GM19240 (cell line): Measurements from ENCODE around the gene TTN.

Experiments used
- DNase-seq: peaks from one replicate; pipeline ENCODE4 v3.0.0; 2011; ENCODE audit warnings: low spot score; ENCODE audit not compliant: insufficient read length

The TTN gene

DNA sequence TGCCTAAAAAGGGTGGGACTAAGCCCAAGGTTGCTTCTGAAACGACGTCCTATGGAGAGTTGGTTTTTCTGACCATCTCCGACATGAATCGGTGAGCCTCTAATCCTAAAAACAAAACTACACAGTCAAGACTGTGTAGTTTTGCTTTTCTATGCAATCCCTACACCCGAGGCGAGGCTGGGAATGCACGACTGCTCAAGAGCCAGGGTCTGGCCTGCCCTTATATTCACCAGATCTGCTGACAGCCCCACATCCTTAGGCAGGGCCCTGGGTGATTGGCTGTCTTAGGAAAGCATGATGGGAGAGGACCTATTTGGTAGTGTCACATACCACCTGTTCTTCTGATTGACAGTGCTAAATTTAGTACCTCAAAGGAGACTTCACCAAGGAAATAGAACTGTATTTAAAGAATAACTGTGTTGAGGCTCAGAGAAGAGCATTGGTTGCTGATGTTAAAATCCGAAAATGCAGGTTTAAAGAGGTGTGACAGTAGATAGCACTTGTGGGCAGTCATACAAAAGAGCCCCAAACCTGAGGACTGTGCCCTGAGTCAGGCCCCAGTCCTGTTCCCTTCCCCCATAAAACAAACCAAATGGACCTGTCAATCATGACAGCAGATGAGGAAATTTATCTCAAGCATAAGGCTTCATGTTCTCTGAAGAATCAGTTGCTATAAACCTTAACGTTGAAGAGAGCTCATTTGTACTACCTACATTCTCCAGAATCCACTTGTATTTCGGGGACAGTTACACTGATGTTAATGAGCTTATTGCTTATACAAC is at the start of gene TTN:
TTN (minus strand) TSS at position 197 of the 782 bp plus-strand sequence. CDS start 2,781 bp downstream, outside the sequence.
- DNase-seq, result no peak

DNA sequence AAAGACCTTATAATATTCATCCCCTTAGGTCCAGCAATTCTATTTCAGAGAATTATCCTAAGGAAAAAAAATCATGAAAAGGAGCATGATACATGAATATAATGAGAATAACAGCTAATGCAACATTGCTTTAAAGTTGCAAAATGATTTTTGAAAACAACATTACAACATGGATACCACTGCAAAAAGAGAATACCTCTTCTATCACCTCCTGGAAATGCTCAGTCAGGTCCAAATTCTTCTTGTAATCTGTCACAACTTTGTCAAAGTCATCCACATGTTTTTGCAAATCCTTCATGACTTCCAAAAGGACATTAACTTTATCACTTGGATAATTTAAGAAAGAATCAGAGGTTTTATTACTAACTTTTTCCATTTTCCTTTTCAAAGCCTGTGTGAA is 47.9 kb upstream of the TTN start:
- no peak for DNase-seq

DNA sequence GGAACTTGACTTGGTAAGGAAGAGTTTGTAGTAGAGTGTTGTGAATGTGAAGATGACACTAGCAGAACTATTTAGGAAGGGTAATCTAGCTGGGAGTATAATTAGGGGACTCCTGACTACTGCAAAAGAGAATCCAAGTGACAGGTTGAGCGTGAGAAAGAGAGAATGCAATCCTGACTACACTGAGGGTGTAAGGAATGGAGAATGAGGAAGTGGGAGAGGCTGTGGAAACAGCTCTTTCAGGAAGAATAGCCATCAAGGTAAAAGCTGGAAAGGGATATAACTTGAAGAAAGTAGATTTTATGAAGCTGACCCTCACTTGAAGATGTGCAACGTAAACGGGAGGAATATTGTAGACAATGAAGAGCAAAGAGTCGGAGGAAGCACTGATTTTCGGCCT is 41.1 kb upstream of the TTN start:
- DNase-seq, result no peak

DNA sequence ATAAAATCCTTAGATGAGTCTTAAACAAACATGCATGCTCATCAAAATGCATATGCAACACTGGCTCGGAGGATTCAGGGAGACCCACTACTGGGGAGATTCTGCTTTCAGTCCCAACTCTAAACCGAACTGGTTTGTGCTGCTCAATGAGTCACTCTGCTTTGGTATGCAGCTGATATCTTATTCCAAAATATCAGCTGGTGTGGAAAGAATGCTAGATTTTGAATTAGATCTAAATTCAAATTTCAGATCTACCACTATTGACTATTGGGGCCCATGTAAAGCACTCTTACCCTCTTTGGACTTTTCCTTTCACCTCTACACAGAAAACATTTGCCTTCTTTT is 39.2 kb upstream of the TTN start:
- no peak for DNase-seq

DNA sequence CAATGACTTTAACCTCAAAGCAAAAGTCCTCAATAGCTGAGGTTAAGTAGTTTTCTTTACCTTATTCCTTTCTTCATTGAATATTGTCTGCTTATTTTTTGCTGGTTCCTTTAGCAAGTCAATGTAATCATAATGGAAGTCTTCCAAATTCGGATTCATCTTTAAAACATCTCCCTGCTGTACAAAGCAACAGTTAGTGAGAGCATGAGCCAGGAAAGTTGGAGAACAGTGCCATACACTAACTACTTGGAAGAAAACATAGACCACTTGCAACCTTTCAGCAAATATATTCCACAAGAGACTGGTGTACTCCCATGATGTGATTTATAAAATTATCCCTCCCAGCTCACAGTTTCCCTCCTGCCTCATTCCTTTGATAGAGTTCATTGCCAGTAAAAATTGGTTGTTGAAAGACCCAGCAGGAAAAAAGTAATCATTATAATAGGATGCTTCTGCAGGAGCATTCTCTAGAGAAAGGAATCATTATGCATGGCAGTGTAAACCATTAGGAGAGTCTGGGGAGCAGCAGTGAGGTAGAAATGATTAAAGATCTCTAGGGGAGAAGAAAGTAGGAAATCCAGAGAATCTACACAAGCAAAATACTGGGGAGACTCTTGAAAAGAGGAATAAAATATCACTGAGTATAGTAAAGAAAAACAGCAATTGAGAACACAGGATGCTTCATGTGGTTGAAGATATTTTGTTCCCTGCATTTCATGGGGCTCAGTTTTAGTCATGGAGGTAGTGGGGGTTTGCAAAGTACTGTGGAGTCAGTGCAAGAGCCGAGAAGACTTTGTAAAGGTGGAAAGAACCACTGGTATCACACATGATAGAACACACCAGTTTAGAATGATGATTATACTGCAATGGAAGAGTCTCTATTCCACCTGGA is 38.6 kb upstream of the TTN start:
- no peak for DNase-seq

DNA sequence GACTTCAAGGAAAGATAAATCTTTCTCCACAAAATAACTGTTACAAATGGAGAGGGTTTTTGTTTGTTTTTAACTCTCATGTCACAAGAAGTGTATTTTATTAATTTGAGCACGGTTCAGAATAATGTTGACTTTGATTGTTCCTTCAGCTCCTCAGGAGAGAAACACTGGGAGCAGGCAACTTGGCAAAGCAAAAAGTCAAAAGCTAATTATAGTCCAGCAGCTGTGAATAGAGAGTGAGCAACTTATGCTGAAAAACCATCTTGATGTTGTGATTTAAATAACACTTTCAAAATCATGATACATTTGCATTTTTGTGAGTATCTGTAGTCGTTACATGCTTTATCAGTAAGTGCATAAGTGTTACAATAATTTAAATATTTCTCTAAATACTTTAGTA is 37.5 kb upstream of the TTN start:
- no peak for DNase-seq

DNA sequence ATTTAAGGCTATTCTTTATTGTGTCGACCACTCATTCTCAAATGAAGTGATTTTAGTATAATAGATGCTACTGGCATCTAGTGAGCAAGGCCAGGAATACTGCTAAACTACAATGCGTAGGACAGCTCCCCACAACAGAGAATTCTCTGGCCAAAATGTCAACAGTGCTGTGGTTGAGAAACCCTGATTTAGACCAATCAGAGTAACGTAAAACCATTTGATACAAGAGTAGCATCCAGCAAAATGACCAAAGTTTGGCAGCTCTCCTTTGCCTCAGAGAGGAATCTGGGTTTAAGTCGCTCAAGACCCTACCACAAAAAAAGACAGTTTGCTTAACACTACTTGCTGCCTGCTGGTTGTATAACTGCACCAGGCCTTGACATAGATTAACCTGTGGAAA is 37.0 kb upstream of the TTN start:
- DNase-seq, result no peak

DNA sequence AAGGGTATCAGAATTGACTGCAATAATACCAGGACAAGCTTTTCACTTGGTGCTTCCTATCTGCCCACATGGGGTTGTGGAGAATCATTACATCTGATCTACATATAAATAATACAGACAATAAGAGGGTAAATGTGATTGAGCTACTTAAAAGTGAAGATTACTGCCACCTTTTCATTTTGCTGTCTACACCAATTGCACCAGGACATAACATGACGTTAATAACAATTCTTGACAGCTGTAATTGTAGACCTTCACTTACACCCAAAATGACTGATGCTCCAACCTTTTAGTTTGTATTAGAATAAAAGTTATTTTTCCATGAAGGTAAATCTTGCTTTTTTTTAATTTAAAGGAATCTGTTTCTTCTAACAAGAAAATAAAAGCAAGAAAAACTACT is 36.5 kb upstream of the TTN start:
- DNase-seq, result no peak

DNA sequence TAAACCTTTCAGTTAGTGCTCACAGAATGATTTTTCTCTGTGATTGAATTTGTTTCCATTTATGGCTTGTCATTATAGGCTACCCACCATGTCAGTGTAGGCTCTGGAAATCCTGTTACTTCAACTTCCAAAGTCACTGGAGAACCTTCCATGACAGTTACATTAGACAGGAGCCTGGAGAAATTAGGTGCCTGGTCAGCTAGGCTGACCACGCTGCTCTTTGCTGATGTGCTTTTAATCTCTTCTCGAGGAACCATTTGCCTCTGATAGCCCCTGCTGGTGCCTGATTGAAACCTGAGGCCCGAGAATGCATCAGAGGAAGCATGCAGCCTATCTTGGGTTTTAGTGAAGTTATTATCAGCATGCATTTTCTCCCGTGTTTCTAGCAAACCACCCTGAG is 29.6 kb upstream of the TTN start:
- no peak for DNase-seq

DNA sequence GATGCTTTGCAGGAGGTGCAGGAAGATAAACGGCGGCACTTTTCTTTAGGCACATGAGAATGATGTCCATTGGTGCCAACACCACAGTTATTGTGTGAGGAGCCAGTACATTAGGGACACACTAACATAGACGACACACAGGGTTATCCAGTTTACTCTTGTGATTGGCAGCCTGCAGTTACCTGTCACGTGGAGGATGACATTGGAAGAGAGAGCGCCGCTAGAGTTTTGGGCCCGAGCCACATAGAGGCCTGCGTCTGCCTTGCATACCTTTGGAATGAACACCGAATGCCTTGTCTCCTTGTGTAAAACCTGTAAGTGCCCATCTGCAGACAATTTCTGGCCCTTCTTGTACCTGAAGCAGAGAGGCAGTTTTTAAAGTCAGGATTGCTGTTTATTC is 26.9 kb upstream of the TTN start:
- no peak for DNase-seq

DNA sequence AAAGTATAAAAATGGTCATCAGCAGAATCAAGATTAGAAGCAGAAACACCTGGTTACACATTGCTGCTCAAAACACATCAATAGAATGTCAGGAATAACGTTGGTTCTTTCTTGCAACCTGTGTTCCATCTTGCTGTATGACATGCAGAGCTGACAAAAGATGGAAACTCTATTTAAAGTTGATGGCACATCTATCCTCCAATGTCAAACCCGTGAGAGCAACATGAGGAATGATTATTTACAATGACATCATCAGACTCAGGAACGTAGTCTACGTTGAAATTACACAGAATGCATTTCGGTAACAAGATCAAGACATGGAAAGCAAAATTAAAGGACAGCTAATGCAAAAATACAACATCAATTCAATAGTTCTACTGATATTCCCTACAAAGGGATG is 26.2 kb upstream of the TTN start:
- no peak for DNase-seq

DNA sequence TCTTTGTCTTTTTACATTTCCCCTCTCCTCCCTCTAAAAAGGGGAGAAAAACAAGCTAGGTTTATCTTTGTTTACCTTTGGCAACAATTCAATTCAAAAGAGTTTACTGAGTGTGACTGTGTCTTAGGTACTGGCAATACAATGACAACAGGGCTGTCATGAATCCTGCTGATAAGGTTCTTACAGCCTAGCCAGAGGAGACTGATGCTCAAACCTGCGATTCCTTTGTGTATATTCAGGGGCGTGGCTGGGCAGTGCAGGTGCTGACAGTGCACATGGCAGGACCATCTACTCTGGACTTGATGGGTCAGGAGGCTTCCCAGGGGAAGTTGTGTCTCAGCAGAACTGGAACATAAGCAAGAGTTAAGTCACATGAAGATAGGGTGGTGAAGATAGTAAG is 23.2 kb upstream of the TTN start:
- DNase-seq, result no peak

DNA sequence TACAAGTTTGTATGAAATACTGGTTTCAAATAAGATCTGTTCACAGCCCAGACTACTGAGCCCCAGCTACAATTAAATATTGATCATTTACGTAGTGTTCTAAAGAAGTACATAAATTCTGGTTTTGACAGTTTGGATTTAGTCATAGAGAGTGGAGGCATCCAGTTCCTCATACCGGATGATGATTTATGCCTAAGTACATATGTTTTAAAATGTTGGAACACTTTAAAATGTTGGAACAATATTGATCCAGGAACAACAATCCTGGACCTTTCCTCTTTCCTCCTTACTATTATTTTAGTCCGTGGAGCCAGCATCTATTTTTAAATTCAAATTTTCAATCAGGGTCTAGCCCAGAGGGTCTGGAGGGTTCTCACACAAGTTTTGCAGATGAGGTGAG is 22.8 kb upstream of the TTN start:
- DNase-seq, result no peak

DNA sequence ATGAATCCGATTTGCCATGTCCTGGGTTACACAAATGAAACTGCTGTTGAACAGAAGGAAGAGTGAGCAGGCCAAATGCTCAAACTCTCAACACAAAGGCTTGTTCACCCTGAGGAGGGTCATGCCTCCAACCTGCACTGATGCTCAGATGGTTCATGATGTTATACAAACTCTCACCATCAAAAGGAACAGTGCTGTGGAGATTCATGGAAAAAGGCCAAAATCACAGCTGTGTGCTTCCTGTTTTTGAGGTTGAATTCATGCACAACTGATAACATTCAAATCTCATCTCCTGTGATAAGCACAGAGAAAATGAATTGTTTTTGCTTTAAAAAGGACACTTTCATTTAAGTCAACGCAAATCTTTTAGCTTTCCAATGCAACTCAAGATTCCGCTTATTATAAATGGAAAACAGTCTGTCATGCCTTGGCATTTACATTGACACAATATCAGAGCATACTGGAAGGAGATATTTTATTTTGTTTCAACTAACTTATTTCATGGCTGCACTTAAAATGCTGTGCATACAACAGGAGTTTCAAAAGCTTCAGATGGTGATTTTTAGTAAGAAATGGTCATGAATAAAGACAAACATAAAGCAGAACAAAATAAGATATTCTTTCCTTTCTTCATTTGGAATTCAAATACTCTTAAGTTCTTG is 22.2 kb upstream of the TTN start:
- no peak for DNase-seq

DNA sequence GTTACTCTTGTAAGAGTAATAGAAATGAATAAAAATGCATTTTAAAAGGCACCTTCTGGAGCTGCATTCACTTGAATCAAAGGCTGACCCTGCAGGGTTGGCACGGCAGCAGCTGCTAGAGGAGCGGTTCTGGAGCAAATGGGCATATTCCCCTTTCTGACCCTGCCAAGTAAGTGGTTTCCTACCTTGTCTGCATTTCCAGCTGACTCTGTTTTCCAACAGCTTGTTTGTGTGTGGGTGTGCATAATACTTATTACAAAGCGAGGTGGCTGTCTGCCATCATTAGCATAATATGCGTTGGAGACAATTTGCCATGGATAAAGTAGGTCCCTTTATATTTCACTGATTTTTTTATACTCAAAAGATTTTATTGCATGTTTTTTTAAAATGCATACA is 21.3 kb upstream of the TTN start:
- no peak for DNase-seq

DNA sequence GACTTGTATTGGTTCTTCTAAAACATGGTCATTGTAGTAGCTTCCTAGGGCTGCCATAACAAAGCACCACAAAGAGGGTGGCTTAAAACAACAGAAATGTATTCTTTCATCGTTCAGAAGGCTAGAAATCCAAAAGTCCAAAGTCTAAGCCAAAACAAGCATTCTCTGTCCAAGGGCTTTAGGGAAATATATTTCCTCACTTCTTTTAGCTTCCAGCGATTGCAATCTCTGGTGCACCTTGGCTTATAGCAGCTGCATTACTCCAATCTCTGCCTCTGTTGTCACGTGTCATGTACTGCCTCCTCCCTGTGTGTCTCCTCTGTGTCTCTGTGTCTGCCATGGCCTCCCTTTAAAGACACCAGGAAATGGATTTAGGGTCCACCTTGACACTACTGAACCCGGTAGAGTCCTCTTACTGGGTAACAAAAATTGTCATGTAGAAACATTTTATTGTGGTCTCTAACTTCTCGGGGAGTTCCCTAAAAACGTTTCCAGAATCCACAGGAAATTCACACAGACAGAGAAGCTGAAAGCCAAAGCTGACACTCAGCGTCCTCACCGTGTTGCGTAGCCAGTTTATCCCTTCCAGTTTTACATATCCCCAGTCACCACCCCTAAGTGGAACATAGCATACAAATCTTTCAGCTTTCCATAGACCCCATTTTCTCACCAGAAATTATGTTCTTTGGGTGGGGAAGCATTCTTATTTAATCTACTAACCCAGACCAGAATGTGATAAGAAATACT is 20.7 kb upstream of the TTN start:
- no peak for DNase-seq

DNA sequence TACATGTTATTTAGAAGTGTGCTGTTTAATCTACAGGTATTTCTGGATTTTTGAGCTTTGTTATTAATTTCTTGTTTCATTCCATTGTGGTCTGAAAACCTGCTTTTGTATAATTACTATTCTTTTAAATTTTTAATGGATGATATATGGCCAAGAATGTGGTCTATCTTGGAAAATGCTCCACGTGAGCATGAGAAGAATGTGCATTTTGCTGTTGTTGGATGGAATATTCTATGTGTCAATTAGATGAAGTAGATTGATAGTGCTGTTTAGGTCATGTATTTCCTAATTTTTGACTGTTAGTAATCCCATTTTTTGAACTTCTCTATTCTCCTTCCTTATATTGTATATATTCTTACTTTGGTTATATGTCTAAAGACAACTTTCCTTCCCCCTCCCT is 19.9 kb upstream of the TTN start:
- DNase-seq, result no peak

DNA sequence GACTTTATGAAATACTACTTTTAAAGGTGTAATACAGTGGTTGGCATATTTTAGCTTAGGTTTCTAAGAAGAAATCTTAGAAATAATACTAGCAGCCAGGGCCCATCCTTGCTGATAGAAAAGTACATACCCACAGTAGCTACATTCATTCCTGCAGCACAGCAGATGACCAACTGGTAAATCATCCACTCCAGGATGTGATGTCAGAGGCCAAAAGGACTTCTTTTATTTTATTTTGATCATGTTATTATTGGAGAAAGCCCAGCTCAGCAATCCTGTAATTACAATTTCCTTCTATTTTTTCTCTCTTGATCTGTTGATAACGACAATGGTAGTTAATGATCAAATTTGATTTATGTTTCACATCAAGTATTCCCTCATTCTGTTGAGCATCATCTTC is 18.0 kb upstream of the TTN start:
- no peak for DNase-seq

DNA sequence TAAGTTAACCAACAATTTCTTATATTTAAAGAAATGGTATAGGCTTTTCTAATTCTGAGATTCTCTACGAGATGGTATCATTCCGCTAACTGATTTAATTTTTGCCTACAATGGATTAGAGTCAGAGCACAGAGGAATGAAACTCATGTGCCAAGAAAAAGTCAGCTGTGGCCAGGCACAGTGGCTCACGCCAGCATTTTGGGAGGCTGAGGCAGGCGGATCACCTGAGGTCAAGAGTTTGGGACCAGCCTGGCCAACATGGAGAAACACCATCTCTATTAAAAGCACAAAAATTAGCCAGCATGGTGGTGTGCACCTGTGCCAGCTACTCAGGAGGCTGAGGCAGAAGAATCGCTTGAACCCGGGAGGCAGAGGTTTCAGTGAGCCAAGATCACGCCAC is 17.0 kb upstream of the TTN start:
- no peak for DNase-seq

DNA sequence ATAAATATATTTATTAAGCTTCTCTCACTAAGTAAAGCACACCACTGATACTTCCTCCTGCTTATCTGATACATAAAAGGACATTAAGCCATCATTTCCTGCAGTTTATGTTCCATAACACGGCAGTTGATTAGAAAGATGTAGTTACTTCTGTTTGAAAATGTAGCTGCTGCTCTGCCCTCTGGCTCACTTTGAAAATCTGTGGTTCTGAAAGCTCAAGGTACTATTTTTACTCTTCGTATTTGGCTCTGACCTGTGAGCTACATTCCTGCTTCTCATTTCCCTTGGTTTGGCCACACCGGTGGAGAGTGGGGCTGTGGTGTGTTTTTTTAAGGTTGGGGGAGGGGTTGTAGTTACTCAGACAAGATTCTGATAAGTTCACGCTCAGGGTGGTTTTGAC is 12.8 kb upstream of the TTN start:
- DNase-seq, result peak; percentile 12

DNA sequence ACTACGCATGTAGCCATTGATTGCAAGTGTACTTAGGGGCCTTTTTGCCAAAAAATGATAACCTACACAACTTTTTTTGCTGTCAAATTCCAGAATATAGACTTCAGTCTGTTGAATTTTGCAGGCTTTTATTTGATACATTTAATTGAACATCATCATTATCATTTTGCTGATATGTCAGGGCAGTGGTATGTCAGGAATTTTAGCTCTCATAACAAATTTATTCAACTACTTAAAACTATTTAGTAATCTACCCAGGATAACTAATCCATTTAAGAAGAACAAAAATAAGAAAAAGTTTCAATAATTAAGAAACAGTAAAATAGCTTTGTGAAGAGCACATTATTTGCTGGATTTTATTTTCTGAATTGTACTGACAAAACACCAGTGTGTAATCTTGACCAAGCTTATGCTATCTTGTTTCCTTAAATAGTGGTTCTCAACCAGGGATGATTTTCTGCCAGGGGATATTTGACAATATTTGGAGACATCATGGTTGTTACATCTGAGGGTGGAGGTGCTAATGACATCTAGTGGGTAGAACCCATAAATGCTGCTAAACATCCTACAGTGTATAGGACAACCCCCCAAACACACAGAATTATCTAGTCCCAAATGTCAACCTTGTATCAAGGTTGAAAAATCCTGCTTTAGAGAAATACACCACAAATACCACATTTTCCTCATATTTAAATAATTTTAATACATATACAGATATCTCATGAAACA is 12.1 kb upstream of the TTN start:
- DNase-seq, result no peak
